Measurements from ENCODE around the gene FOXP1.

DNA sequence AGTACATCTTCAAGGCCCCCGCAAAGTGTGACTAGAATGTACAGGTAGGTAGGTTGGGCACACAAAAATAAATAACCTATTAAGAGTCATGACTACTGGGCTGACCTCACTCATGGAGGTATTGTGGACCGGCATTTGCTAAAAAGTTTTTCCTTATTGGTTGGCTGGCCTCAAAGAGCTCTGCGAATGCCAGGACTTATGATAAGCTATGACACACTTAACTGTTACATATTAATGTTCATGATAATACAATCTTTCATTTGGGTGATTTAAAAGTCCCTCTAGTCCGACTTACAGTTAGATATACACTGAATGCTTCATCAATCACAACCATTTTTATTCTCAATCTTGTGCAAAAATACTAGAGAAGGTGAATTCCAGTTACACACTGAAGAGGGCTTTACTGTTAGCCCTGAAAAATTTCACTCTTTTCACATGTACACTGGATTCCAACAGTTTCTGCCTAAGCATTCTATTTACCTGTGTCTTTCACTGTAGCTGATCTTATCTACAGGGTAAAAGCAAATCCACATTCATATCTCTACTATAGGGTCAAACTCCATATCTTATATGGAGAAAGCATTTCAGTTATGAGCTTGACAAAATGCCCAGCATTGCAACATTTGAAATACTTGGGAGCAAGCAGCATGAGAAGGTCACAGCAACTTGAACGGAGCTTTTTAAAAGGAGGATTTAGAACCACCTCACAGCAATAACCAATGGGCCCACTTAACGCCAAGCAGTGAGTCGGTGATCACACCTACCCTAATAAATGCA, 329.1 kb downstream of the FOXP1 start:
- TF ChIP-seq POLR2A (IDR thresholded peaks at IDR 0.05) (no peak), CTCF (IDR thresholded peaks at IDR 0.05) (no peak), POLR2AphosphoS5 (IDR thresholded peaks at IDR 0.05; ENCODE audit: insufficient read depth in 1 of 2, low read depth in 1 of 2) (no peak)
